ENCODE data around the gene ATXN10. TPM values are rescaled to one million over a fixed set of nuclear protein-coding genes. Genes with fewer than 3 reads are reported as not detected.

The ATXN10 gene
- total and polyA plus RNA-seq, 2 of the 8 experiments (the other 6 are each of a cell fraction or from before 2014, with no cell fraction given), result 134 to 210 TPM

- TF ChIP-seq CHD7 (IDR thresholded peaks at IDR 0.05; ENCODE audit: insufficient replicate concordance, low read length) (no peak), SIX5 (IDR thresholded peaks at IDR 0.05; ENCODE audit: low read depth, low read length) (no peak), GTF2F1 (IDR thresholded peaks at IDR 0.05; ENCODE audit: borderline replicate concordance, low read depth, low read length) (no peak), TBP (IDR thresholded peaks at IDR 0.05; ENCODE audit: low read depth, low read length) (no peak), RFX5 (IDR thresholded peaks at IDR 0.05; ENCODE audit: borderline replicate concordance, low read depth, low read length) (no peak), CREB1 (IDR thresholded peaks at IDR 0.05) (no peak), CTBP2 (IDR thresholded peaks at IDR 0.05; ENCODE audit: borderline replicate concordance, insufficient read depth, insufficient read length, low read length) (no peak), BRCA1 (IDR thresholded peaks at IDR 0.05; ENCODE audit: low read depth, low read length) (no peak), E2F6 (IDR thresholded peaks at IDR 0.05) (no peak), YY1 (IDR thresholded peaks at IDR 0.05; ENCODE audit: low read depth, low read length) (no peak)
- TF ChIP-seq, protein P1, sequence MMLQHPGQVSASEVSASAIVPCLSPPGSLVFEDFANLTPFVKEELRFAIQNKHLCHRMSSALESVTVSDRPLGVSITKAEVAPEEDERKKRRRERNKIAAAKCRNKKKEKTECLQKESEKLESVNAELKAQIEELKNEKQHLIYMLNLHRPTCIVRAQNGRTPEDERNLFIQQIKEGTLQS (IDR thresholded peaks at IDR 0.05; ENCODE audit: insufficient read depth, low read depth, low read length), result no peak
Observed at GRCh38 chr22:45717789-45718188, 46.2 kb downstream of the ATXN10 start (continued).

Data from H1 (cell line).